ENCODE results near the gene SLC25A42. TPM values are rescaled to one million over a fixed set of nuclear protein-coding genes. Genes with fewer than 3 reads are reported as not detected.

Gene SLC25A42
- total and polyA plus RNA-seq, 2 of the 13 experiments (the other 11 are each of a cell fraction or from before 2014, with no cell fraction given), result 12.8 to 18.3 TPM

DNA sequence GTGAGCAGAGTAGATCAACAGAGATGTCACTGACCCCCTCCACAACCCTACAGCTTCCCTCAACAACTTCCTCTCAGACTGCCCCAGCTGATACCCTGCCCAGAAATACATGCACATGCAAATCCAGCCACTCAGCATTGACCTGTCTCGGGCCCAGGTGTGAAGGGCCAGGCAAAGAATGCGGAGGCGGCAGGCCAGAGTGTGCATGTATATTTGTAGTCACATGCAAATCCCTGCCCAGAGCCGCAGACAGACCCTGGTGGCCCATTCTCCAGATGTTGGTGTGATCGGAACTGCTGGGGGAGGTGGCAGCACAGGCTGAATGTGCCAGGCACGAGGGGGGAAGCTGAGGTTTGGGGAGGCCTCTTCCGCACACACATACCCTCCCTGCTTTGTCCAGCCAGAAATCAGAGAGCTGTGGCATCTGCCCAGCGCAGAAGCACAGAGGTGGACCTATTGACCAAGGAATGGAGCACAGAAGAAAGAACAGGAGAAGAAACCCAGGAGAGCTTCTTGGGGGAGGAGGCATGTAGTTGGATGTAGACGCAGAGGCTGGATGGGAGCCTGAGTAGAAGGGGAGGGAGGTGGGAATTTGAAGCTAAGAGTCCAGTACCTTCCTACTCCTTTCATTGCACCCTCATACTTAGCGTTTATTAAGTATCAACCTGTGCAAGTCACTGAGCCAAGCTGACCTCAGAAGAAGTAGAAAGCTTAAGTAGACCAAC, 91.9 kb downstream of the SLC25A42 start (continued):
- TF ChIP-seq ZSCAN21 (CRISPR knock-in tag; IDR thresholded peaks at IDR 0.05; ENCODE audit: borderline replicate concordance) (no peak), ZNF768 (CRISPR knock-in tag; IDR thresholded peaks at IDR 0.05) (no peak), SMAD1 (CRISPR knock-in tag; IDR thresholded peaks at IDR 0.05; ENCODE audit: borderline replicate concordance, low read depth) (no peak), ATF7-NPFF (CRISPR knock-in tag; IDR thresholded peaks at IDR 0.05; ENCODE audit: low read depth) (no peak), DNMT1 (CRISPR knock-in tag; IDR thresholded peaks at IDR 0.05) (no peak), FOXP1 (IDR thresholded peaks at IDR 0.05) (no peak), FOXP1 (CRISPR knock-in tag; IDR thresholded peaks at IDR 0.05) (no peak)
- TF ChIP-seq, protein P1, sequence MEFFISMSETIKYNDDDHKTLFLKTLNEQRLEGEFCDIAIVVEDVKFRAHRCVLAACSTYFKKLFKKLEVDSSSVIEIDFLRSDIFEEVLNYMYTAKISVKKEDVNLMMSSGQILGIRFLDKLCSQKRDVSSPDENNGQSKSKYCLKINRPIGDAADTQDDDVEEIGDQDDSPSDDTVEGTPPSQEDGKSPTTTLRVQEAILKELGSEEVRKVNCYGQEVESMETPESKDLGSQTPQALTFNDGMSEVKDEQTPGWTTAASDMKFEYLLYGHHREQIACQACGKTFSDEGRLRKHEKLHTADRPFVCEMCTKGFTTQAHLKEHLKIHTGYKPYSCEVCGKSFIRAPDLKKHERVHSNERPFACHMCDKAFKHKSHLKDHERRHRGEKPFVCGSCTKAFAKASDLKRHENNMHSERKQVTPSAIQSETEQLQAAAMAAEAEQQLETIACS (CRISPR knock-in tag; IDR thresholded peaks at IDR 0.05), result no peak

GRCh38 chr19:19157808-19158207, 94.0 kb downstream of the SLC25A42 start:
- TF ChIP-seq, protein P2, sequence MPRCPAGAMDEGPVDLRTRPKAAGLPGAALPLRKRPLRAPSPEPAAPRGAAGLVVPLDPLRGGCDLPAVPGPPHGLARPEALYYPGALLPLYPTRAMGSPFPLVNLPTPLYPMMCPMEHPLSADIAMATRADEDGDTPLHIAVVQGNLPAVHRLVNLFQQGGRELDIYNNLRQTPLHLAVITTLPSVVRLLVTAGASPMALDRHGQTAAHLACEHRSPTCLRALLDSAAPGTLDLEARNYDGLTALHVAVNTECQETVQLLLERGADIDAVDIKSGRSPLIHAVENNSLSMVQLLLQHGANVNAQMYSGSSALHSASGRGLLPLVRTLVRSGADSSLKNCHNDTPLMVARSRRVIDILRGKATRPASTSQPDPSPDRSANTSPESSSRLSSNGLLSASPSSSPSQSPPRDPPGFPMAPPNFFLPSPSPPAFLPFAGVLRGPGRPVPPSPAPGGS (CRISPR knock-in tag; IDR thresholded peaks at IDR 0.05), result no peak
- TF ChIP-seq ZC3H4 (CRISPR knock-in tag; IDR thresholded peaks at IDR 0.05; ENCODE audit: borderline replicate concordance), result no peak
- no peak for TF ChIP-seq RELA (CRISPR knock-in tag; IDR thresholded peaks at IDR 0.05)
- no peak for DNase-seq (ENCODE audit: low spot score)
- H3K27me3 ChIP-seq (ENCODE audit: control insufficient read depth in 1 of 2, insufficient read depth in 2 of 2, low read length in 2 of 2), result no peaks in the 10 kb centered on the region
- no peak for ATAC-seq
- H3K4me3 ChIP-seq (replicated peaks in 1 of 3; ENCODE audit: insufficient read depth in 1 of 3, low read depth in 2 of 3, low read length in 3 of 3), result no peak overlapping the region
- H3K4me2 ChIP-seq (ENCODE audit: low read depth, low read length), result no peak overlapping the region
- H3K9ac ChIP-seq (ENCODE audit: insufficient read depth, low read depth, low read length), result no peak overlapping the region
- no peaks in the 10 kb centered on the region for H3K36me3 ChIP-seq (replicated peaks in 1 of 2; ENCODE audit: control insufficient read depth in 1 of 2, insufficient read depth in 2 of 2, low read length in 2 of 2)
- no peaks in the 10 kb centered on the region for H3K9me3 ChIP-seq (ENCODE audit: low read length)
- POLR2A ChIA-PET, result interaction anchor here (2.5 kb wide), 1 partner anchor 12 kb away, joined by 11 read pairs; the partner anchor contains the start of gene MEF2B
- no peaks in the 10 kb centered on the region for H3K4me1 ChIP-seq (ENCODE audit: insufficient read depth, low read length)
- in situ Hi-C loops (cut with HindIII; ENCODE audit: extremely low pct_ligation_motif_present, low pct_unique_long_range_greater_than_20kb), result no loop called here
- no peak overlapping the region for H2AFZ ChIP-seq (ENCODE audit: low read length)
- no peaks in the 10 kb centered on the region for H4K20me1 ChIP-seq (ENCODE audit: insufficient read depth, low read length)
- intact Hi-C loops (cut with micrococcal nuclease; ENCODE audit: unreplicated experiment), result no loop called here
- CTCF ChIA-PET (ENCODE audit: low intra/inter-chr PET ratio, low total read pairs), result no interaction called here
- no TSS peak for BruUV-seq (replicated peaks)
- no peak for FAIRE-seq
- no peak overlapping the region for H3K27ac ChIP-seq (ENCODE audit: extremely low read length, insufficient read depth, low read length)
- H3K79me2 ChIP-seq (ENCODE audit: insufficient read depth, low read length), result no peaks in the 10 kb centered on the region
- 82% methylated on average over 6 of the region's 6 CpGs for WGBS (ENCODE audit: low lambda C conversion rate)

All from HepG2 (cell line).